Adrenal gland (tissue), 12 donors: ENCODE measurements around the gene DLG2. TPM values are rescaled to one million over a fixed set of nuclear protein-coding genes. Genes with fewer than 3 reads are reported as not detected.

Experiments used
- DNase-seq, 7 donors: peaks; one replicate each; pipeline ENCODE4 v3.0.0-alpha.2; 2019 to 2020
- H3K27ac ChIP-seq, 5 donors: fragments of 200-600 bp; sonication (generic) in 4 of 5; 1 replicate in 3 of 5; 2 replicates in 2 of 5; pipeline versions ENCODE4 v1.5.1 to v1.8.0; 2016 to 2020; ENCODE audit warnings: mild to moderate bottlenecking in 1 of 5
- H3K27me3 ChIP-seq: fragments of 200-600 bp; 2 replicates; pipeline ENCODE4 v1.8.0; 2021
- H3K36me3 ChIP-seq, 2 donors: fragments of 200-600 bp; replicated peaks in 1 of 2; 1 replicate in 1 of 2; 2 replicates in 1 of 2; pipeline versions ENCODE4 v1.5.1 to v1.8.0; 2018 to 2022
- H3K4me1 ChIP-seq, 2 donors: fragments of 200-600 bp; replicated peaks in 1 of 2; 1 replicate in 1 of 2; 2 replicates in 1 of 2; pipeline versions ENCODE4 v1.5.1 to v1.8.0; 2018 to 2021
- H3K4me3 ChIP-seq, 4 donors: fragments of 200-600 bp; sonication (generic) in 3 of 4; one replicate each; pipeline ENCODE4 v1.5.1; 2016 to 2018
- H3K9me3 ChIP-seq, 3 donors: fragments of 200-600 bp; sonication (generic) in 1 of 3; replicated peaks in 1 of 3; 1 replicate in 2 of 3; 2 replicates in 1 of 3; pipeline versions ENCODE4 v1.5.1 to v1.8.0; 2016 to 2021
- POLR2A ChIP-seq, 2 donors: fragments of 450-650 bp; IDR thresholded peaks; one replicate each; pipeline ENCODE4 v1.6.1; 2017; ENCODE audit warnings: antibody characterized with exemption in 2 of 2, mild to moderate bottlenecking in 2 of 2, moderate library complexity in 1 of 2
- WGBS, 4 donors: extraction: QIAGEN DNeasy Blood & Tissue Kit in 2 of 4; methylation state at CpG; one replicate each; pipeline versions ENCODE4 v1.1.5 to v1.1.7; 2013 to 2017; 5-methylcytosine and 5-hydroxymethylcytosine counted together
- intact Hi-C, 2 donors: fragments of 100-400 bp; cut with DNase I; formaldehyde crosslinking; loops; one replicate each; pipeline versions ENCODE4 v1.14.1 to v1.15.0; 2022 to 2023
- polyA plus RNA-seq, 3 donors: library from polyadenylated mRNA; stranded (reverse); fragments of 200-250 nt in 2 of 3; fragments of 350-450 nt in 1 of 3; fragmentation: Illumina TruSeq in 1 of 3; extraction: RNeasy Lipid Tissue Mini Kit (QIAGEN cat#74804) in 1 of 3; gene quantifications; one replicate each; pipeline ENCODE4 v1.2.3, GENCODE V29; 2013 to 2014
- total RNA-seq, 9 donors: library from RNA; depleted of rRNA in 4 of 9; stranded (reverse); fragments of >200 nt in 4 of 9; fragments of 120-200 nt in 1 of 9; fragmentation: NEBNext Ultra II Directional in 1 of 9; extraction: Animal tissue kit (Norgen Biotek cat#: 25700) in 1 of 9; gene quantifications; one replicate each; pipeline versions ENCODE4 v1.1.0 to v1.2.4, GENCODE V29; 2013 to 2023
- TF ChIP-seq, protein P1 (sequence below), 6 experiments: fragments of 450-650 bp in 4 of 6; fragments of 200-600 bp in 2 of 6; sonication (generic) in 1 of 6; IDR thresholded peaks; 1 replicate in 5 of 6; 2 replicates in 1 of 6; pipeline versions ENCODE4 v1.5.1 to v1.8.0; 2016 to 2021; ENCODE audit warnings: antibody characterized with exemption in 6 of 6, mild to moderate bottlenecking in 2 of 6, moderate library complexity in 1 of 6
- donor health status: healthy with polysubstance abuse.
- donor health status: Bipolar disorder and iron deficiency.
- donor health status: DM: yes; HTN: yes; CAD: no.
- donor health status: DM: no; HTN: no; CAD: no.
- donor health status: DM: no; HTN: no; CAD: no.
- donor health status: DM: yes; HTN: yes; CAD: no.

DLG2 gene
- total and polyA plus RNA-seq, 12 donors = 8.3 to 101 (median 37.5) TPM

DNA sequence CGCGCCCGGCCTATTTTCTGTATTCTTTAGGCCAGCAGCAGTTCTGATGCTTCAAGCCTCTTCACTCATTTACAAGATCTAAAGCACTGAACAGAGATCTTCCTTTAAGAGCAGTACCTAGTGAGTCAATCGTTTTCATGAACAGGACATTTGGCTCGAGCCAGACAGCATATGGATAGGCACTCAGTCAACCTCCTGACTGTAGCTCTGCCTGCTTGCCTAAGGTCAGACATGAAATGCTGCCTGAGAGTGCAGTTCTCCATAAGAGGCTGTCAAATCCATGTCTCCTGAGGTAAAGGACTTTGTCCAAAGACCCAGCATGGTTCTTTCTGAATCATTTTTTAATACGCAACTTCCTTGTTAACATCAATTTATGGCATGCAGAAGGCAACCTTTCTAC, 941.2 kb downstream of the DLG2 start:
- no peak overlapping the region for H3K4me3 ChIP-seq
- no peaks in the 10 kb centered on the region for H3K4me1 ChIP-seq
- TF ChIP-seq POLR2A (IDR thresholded peaks at IDR 0.05) = no peak
- TF ChIP-seq, protein P1, sequence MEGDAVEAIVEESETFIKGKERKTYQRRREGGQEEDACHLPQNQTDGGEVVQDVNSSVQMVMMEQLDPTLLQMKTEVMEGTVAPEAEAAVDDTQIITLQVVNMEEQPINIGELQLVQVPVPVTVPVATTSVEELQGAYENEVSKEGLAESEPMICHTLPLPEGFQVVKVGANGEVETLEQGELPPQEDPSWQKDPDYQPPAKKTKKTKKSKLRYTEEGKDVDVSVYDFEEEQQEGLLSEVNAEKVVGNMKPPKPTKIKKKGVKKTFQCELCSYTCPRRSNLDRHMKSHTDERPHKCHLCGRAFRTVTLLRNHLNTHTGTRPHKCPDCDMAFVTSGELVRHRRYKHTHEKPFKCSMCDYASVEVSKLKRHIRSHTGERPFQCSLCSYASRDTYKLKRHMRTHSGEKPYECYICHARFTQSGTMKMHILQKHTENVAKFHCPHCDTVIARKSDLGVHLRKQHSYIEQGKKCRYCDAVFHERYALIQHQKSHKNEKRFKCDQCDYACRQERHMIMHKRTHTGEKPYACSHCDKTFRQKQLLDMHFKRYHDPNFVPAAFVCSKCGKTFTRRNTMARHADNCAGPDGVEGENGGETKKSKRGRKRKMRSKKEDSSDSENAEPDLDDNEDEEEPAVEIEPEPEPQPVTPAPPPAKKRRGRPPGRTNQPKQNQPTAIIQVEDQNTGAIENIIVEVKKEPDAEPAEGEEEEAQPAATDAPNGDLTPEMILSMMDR (IDR thresholded peaks at IDR 0.05) = no peak
- H3K9me3 ChIP-seq = no peaks in the 10 kb centered on the region
- intact Hi-C loops = no loop called here
- 84 to 94% (median 89%) methylated on average over 5 to 6 of the region's 6 CpGs for WGBS, 4 donors
- no peak overlapping the region for H3K27ac ChIP-seq
- H3K27me3 ChIP-seq = no peaks in the 10 kb centered on the region
- H3K36me3 ChIP-seq = no peaks in the 10 kb centered on the region
- no peak for DNase-seq

DNA sequence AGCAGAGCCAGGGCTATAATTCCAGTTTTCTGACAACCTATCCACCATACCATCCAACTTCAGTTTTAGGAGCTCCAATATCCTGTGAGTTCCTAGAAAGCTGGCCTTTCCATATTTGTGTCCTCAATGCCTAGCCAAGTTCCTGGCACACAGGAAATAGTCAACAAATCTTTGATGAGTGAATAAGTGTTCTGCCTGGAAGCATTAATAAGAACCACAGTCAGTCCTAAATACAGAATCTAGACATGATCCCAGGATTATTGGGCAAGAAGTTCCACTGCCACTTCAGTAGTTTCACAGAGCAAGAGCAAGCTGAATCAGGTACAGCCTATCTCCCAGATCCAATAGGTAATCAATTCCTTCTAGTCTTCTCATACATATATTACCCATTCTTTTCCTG, 942.0 kb downstream of the DLG2 start:
- no peaks in the 10 kb centered on the region for H3K36me3 ChIP-seq
- H3K9me3 ChIP-seq = no peaks in the 10 kb centered on the region
- no peaks in the 10 kb centered on the region for H3K4me1 ChIP-seq
- no peak for DNase-seq
- H3K27me3 ChIP-seq = no peaks in the 10 kb centered on the region
- no peak overlapping the region for H3K4me3 ChIP-seq
- TF ChIP-seq, protein P1 (IDR thresholded peaks at IDR 0.05) = no peak
- no peak for TF ChIP-seq POLR2A (IDR thresholded peaks at IDR 0.05)
- intact Hi-C loops = no loop called here
- H3K27ac ChIP-seq = no peak overlapping the region

DNA sequence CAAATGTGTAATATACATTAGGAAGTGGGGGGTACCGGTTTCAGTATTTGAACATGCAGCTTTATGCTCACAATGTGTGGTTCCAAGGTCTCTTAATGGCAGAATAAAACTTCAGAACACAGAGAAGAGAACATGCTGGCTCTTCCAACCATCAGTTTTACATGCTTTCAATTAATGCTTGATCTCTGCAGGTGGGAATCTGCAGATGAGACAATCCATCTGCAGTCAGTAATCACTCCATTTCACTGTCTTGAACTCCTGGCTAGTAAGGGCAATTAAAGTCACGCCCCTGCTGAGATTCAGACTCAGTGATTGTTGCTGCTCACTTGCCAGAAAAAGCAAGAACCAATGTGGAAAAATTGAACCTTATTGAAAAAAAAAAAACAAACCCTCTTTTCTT, 945.7 kb downstream of the DLG2 start:
- TF ChIP-seq POLR2A (IDR thresholded peaks at IDR 0.05) = no peak
- TF ChIP-seq, protein P1 (IDR thresholded peaks at IDR 0.05) = no peak
- no peak overlapping the region for H3K4me3 ChIP-seq
- WGBS, 4 donors = 72 to 86% (median 79%) methylated on average over 2 of the region's 2 CpGs

DNA sequence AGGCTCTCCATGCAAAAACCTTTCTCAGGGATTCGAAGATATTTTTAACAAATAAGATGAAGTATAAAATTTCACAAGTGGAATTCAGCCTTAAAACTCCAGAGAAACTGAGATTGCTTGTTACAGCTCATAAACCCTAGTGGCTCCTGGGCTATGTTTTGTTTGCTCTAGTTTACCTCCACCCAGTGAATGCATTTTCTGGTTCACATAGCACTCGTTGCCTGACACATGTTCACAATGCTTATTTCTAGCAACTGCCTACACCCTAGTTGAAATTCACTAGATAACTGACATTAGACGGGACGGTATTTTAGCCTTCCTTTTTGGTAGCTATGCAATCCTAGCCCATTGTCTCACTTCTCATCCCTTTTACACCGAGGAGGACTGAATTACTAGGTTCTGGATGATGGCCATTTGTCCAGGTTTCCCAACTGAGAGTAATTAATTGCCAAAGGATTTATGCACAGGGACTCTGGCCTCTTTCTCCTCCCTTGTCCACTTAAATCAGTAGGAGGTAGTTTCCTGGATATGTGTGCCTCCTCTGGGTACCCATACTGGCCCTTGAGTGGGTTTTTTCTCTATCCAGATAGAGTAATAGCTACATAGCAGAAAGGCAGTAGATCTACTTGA, 951.6 kb downstream of the DLG2 start:
- no peak for DNase-seq
- no peaks in the 10 kb centered on the region for H3K4me1 ChIP-seq
- no peak overlapping the region for H3K4me3 ChIP-seq
- no peaks in the 10 kb centered on the region for H3K36me3 ChIP-seq
- intact Hi-C loops = no loop called here
- no peaks in the 10 kb centered on the region for H3K9me3 ChIP-seq
- H3K27me3 ChIP-seq = no peaks in the 10 kb centered on the region
- no peak overlapping the region for H3K27ac ChIP-seq
- 71 to 80% (median 74%) methylated on average over 5 of the region's 5 CpGs for WGBS, 4 donors
- TF ChIP-seq, protein P1 (IDR thresholded peaks at IDR 0.05) = no peak
- no peak for TF ChIP-seq POLR2A (IDR thresholded peaks at IDR 0.05)

More for the DNA sequence above, 945.7 kb downstream of the DLG2 start:
- intact Hi-C loops = no loop called here
- no peak for DNase-seq
- H3K27me3 ChIP-seq = no peaks in the 10 kb centered on the region
- no peak overlapping the region for H3K27ac ChIP-seq
- H3K36me3 ChIP-seq = no peaks in the 10 kb centered on the region
- no peaks in the 10 kb centered on the region for H3K4me1 ChIP-seq
- H3K9me3 ChIP-seq = no peaks in the 10 kb centered on the region
